ENCODE measurements around the gene ZNF793.

DNA sequence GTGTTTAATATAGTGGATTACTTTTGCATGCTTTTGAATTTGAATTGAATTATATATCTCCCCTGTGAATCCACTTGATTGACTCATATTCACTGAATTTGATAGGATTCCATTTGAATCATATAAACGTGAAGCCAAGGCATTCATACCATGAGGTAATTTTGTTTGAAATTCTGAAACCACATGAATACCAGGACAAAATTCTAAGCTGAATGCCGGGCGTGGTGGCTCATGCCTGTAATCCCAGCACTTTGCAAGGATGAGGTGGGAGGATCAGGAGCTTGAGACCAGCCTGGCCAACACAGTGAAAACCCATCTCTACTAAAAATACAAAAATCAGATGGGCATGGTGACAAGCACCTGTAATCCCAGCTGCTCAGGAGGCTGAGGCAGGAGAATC, 4.4 kb downstream of the ZNF793 start:
- TF ChIP-seq, protein P1, sequence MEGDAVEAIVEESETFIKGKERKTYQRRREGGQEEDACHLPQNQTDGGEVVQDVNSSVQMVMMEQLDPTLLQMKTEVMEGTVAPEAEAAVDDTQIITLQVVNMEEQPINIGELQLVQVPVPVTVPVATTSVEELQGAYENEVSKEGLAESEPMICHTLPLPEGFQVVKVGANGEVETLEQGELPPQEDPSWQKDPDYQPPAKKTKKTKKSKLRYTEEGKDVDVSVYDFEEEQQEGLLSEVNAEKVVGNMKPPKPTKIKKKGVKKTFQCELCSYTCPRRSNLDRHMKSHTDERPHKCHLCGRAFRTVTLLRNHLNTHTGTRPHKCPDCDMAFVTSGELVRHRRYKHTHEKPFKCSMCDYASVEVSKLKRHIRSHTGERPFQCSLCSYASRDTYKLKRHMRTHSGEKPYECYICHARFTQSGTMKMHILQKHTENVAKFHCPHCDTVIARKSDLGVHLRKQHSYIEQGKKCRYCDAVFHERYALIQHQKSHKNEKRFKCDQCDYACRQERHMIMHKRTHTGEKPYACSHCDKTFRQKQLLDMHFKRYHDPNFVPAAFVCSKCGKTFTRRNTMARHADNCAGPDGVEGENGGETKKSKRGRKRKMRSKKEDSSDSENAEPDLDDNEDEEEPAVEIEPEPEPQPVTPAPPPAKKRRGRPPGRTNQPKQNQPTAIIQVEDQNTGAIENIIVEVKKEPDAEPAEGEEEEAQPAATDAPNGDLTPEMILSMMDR (IDR thresholded peaks at IDR 0.05; ENCODE audit: insufficient read depth, low read depth, low read length): no peak
- TF ChIP-seq EZH2 (IDR thresholded peaks at IDR 0.05; ENCODE audit: insufficient read depth, low read length): no peak

Measured in astrocyte (in vitro differentiated cells and primary cell).